Esophagus muscularis mucosa (tissue), 4 donors: ENCODE results near the gene OGFOD3. TPM values are rescaled to one million over a fixed set of nuclear protein-coding genes. Genes with fewer than 3 reads are reported as not detected.

Source experiments
- DNase-seq: peaks from one replicate; pipeline ENCODE4 v3.0.0-alpha.2; 2017; ENCODE audit errors: extremely low spot score
- H3K27ac ChIP-seq, 4 donors: fragments of 200-600 bp; sonication (generic); replicated peaks in 1 of 4; 1 replicate in 3 of 4; 2 replicates in 1 of 4; pipeline ENCODE4 v1.5.1; 2016 to 2019; ENCODE audit warnings: mild to moderate bottlenecking in 1 of 4
- H3K27me3 ChIP-seq, 4 donors: fragments of 200-600 bp; sonication (generic); one replicate each; pipeline versions ENCODE4 v1.5.1 to v1.6.0; 2016 to 2019
- H3K36me3 ChIP-seq, 4 donors: fragments of 200-600 bp; sonication (generic); one replicate each; pipeline ENCODE4 v1.5.1; 2016 to 2019
- H3K4me1 ChIP-seq, 4 donors: fragments of 200-600 bp; sonication (generic); one replicate each; pipeline ENCODE4 v1.5.1; 2016 to 2019
- H3K4me3 ChIP-seq, 4 donors: fragments of 200-600 bp; sonication (generic); 1 replicate in 2 of 4; 2 replicates in 2 of 4; pipeline ENCODE4 v1.5.1; 2016 to 2019; ENCODE audit warnings: mild to moderate bottlenecking in 4 of 4, moderate library complexity in 1 of 4
- H3K9me3 ChIP-seq, 4 donors: fragments of 200-600 bp; sonication (generic); 1 replicate in 3 of 4; 2 replicates in 1 of 4; pipeline ENCODE4 v1.5.1; 2016 to 2019
- CTCF ChIP-seq, 3 experiments: fragments of 200-600 bp in 2 of 3; fragments of 450-650 bp in 1 of 3; sonication (generic) in 2 of 3; IDR thresholded peaks; one replicate each; pipeline ENCODE4 v1.5.1; 2017 to 2019; ENCODE audit warnings: antibody characterized with exemption in 3 of 3, mild to moderate bottlenecking in 2 of 3, moderate library complexity in 1 of 3
- EP300 ChIP-seq: sonication (generic); formaldehyde crosslinking; IDR thresholded peaks from one replicate; pipeline ENCODE4 v1.6.1; 2017; ENCODE audit warnings: antibody characterized with exemption
- POLR2A ChIP-seq: fragments of 450-650 bp; IDR thresholded peaks from one replicate; pipeline ENCODE4 v1.6.1; 2017; ENCODE audit warnings: antibody characterized with exemption, moderate library complexity, mild to moderate bottlenecking, low read depth
- POLR2AphosphoS5 ChIP-seq, 2 donors: sonication (generic); formaldehyde crosslinking; IDR thresholded peaks; one replicate each; pipeline ENCODE4 v1.6.1; 2017; ENCODE audit warnings: antibody characterized with exemption in 2 of 2
- WGBS: methylation state at CpG from one replicate; pipeline ENCODE4 v1.1.5; 2018; 5-methylcytosine and 5-hydroxymethylcytosine counted together
- intact Hi-C: fragments of 100-400 bp; cut with DNase I; formaldehyde crosslinking; loops from one replicate; pipeline ENCODE4 v1.15.1; 2023
- total RNA-seq, 4 donors: library from RNA; depleted of rRNA; stranded (reverse); fragments of >200 nt; gene quantifications; one replicate each; pipeline versions ENCODE4 v1.1.0 to v1.2.1, GENCODE V29; 2016

The OGFOD3 gene
- total RNA-seq, 4 donors from 2014 or later: 21.6 to 35.3 (median 28.5) TPM

- TF ChIP-seq EP300 (no peak), CTCF (IDR thresholded peaks at IDR 0.05) (no peak), POLR2A (no peak), POLR2AphosphoS5 (IDR thresholded peaks at IDR 0.05) (no peak)
- intact Hi-C loops: no loop called here
- Histone ChIP-seq H3K4me3 (no peak overlapping the region), H3K27me3 (no peaks in the 10 kb centered on the region), H3K36me3 (peaks cover 24 to 85% (median 42%) of the 10 kb centered on the region in 4 donors), H3K9me3 (no peaks in the 10 kb centered on the region), H3K27ac (no peak overlapping the region), H3K4me1 (peaks cover 5 to 37% (median 22%) of the 10 kb centered on the region in 4 donors)
- DNase-seq: no peak
- 87% methylated on average over 19 of the region's 19 CpGs for WGBS
Measured at GRCh38 chr17:82400830-82401229, 17.6 kb downstream of the OGFOD3 start.

DNA sequence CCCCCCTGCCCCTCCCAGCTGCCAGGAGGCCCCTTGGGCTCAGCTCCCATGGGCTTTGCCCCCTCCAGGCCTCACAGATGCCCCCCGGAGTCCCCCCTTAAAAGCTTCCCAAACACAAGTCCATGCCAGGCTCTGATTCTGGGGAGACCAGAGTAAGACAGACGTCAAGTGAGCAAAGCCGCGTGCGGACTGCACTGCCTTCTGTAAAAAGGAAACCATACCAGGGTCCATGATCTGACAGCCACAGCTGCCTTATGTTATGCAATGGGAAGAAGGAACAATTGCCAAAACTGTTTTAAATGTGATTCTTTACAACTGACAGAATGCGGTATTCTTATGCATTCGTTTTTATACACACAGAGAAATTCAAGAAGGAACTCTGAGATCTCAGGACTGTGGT is 18.2 kb downstream of the OGFOD3 start:
- H3K27ac ChIP-seq: peak overlapping the region in 1 of 4 donors; percentile 30
- intact Hi-C loops: no loop called here
- WGBS: 52% methylated on average over 7 of the region's 7 CpGs

GRCh38 chr17:82399601-82400101 is 18.7 kb downstream of the OGFOD3 start:
- intact Hi-C loops: no loop called here
- Histone ChIP-seq H3K27me3 (no peaks in the 10 kb centered on the region), H3K4me1 (peaks cover 5 to 37% (median 22%) of the 10 kb centered on the region in 4 donors), H3K9me3 (no peaks in the 10 kb centered on the region), H3K4me3 (no peak overlapping the region), H3K36me3 (peaks cover 24 to 81% (median 43%) of the 10 kb centered on the region in 4 donors), H3K27ac (peak overlapping the region in 2 of 4 donors; percentile 20 to 30)
- no peak for DNase-seq
- no peak for TF ChIP-seq EP300
- no peak for TF ChIP-seq CTCF (IDR thresholded peaks at IDR 0.05)
- no peak for TF ChIP-seq POLR2AphosphoS5 (IDR thresholded peaks at IDR 0.05)
- no peak for TF ChIP-seq POLR2A
- WGBS: 70% methylated on average over 13 of the region's 18 CpGs

More for the DNA sequence above, 18.2 kb downstream of the OGFOD3 start:
- Histone ChIP-seq H3K27me3 (no peaks in the 10 kb centered on the region), H3K36me3 (peaks cover 24 to 83% (median 42%) of the 10 kb centered on the region in 4 donors), H3K4me1 (peaks cover 5 to 37% (median 22%) of the 10 kb centered on the region in 4 donors), H3K4me3 (no peak overlapping the region), H3K9me3 (no peaks in the 10 kb centered on the region)
- no peak for DNase-seq
- no peak for TF ChIP-seq POLR2AphosphoS5 (IDR thresholded peaks at IDR 0.05)
- no peak for TF ChIP-seq POLR2A
- no peak for TF ChIP-seq EP300
- TF ChIP-seq CTCF (IDR thresholded peaks at IDR 0.05): no peak

GRCh38 chr17:82399041-82399441 is 19.3 kb downstream of the OGFOD3 start:
- H3K27me3 ChIP-seq: no peaks in the 10 kb centered on the region

More at GRCh38 chr17:82399041-82399441, 19.3 kb downstream of the OGFOD3 start:
- peak overlapping the region in 1 of 4 donors; percentile 20 for H3K27ac ChIP-seq
- no peak for DNase-seq
- TF ChIP-seq EP300: no peak
- TF ChIP-seq CTCF (IDR thresholded peaks at IDR 0.05): no peak
- TF ChIP-seq POLR2AphosphoS5 (IDR thresholded peaks at IDR 0.05): no peak
- no peak for TF ChIP-seq POLR2A
- peaks cover 20 to 81% (median 42%) of the 10 kb centered on the region in 4 donors for H3K36me3 ChIP-seq
- H3K4me1 ChIP-seq: peaks cover 5 to 37% (median 22%) of the 10 kb centered on the region in 4 donors
- intact Hi-C loops: no loop called here
- no peaks in the 10 kb centered on the region for H3K9me3 ChIP-seq
- no peak overlapping the region for H3K4me3 ChIP-seq
- 62% methylated on average over 13 of the region's 13 CpGs for WGBS
